H54 (cell line): ENCODE measurements around the gene WDPCP.
A peak's percentile ranks its signal among the peaks of the same experiment; 100 is the strongest.
"Not testable (repeated sequence)": the region's sequence is repeated elsewhere in the genome, so short reads cannot be mapped to it uniquely, and the experiment has no call there.

Experiments used
- DNase-seq: peaks from one replicate; pipeline ENCODE4 v3.0.0; 2011; ENCODE audit warnings: low spot score, mixed read lengths; ENCODE audit not compliant: insufficient read length
- FAIRE-seq: peaks from 3 replicates; lab custom pipeline; 2011; peaks lifted over from hg19 to GRCh38; lab: Jason Lieb, UNC
- POLR2A ChIP-seq: IDR thresholded peaks from 2 replicates; pipeline ENCODE4 v1.6.1; 2011; ENCODE audit warnings: low read depth, mild to moderate bottlenecking, low read length

Gene WDPCP

DNA sequence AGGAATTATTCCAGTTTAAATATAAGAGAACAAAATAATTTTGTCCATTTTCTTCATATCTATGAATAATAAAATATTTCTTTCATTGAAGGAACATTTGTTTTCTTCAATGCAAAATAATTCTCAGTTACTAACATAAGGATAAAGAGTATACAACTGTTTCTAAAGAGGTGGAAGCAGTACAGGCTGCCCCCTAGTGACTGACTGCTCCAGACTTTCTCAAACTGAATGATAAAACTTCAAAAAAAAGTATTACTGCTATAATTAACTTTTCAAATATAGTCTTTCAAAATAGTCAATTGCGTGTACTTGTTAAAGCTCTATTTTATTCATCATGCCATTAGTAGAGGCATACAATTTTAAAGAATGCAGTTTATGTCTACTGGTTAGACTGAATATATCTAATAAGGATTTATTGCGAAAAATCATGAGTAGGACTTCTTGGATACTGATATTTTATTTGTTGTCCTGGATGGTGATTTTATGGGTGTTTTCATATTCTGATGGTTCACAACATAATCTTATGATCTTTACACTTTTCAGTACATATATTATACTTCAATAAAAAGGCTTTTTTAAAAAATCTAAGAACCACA is 100.1 kb downstream of the WDPCP start:
- DNase-seq: no peak
- no peak for TF ChIP-seq POLR2A
- no peak for FAIRE-seq

DNA sequence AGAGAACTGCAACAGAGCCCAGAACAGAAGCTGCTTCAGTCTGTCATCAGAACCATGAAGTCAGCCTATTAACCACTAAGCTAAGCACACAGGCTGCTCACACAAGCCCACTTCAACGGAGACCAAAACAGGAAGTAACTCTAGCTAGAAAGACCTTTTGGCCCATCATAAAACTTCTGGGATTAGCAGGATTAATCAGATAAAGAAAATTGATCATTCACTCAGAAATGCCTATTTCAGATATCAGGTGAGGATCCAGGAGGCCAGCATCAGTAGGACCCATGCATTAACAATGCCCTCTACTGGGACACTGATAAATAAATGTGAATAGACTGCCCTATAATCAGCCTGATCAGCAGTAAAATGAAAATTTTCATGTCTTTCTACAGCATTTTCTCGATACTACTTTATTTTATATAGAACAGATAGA is 101.4 kb downstream of the WDPCP start:
- DNase-seq (no peak), FAIRE-seq (no peak)
- no peak for TF ChIP-seq POLR2A

DNA sequence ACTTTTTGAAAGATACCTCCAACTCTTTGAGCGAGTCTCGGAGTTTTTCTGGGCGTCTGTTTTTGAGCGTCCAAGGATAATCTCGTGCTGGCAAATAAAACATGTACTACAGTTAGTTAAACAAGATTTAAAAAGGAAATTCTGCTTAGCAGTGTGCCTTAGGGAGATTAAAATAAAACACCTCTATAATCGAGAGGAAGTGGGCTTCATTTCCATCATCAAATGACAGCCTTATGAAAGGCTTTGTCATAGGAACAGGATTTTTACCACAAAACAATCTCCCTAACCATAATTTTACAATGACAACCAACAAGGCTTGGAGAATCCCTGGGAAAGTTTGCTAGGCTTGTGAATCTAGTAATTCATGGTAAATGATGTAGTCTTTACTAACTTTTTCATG is 103.4 kb downstream of the WDPCP start:
- FAIRE-seq (no peak), DNase-seq (no peak)
- TF ChIP-seq POLR2A: no peak

DNA sequence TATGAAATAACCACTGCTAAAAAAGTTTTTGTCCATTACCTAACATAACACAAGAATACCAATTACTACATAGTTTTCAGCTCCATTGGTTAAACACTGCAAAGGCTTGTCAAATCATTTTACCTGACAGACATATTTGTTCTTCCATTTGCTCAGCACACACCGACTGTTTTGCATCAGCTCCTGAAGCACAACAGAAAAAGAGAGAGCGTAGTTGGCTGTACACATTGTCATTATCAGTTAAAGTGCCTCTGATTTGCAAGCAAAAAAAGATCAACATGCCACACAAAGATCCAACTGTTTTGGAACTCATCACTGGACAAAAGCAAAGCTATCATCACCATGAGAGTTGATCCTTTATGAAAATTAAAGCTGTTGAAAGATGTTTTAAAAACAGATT is 103.8 kb downstream of the WDPCP start:
- FAIRE-seq (no peak), DNase-seq (no peak)
- TF ChIP-seq POLR2A: no peak

DNA sequence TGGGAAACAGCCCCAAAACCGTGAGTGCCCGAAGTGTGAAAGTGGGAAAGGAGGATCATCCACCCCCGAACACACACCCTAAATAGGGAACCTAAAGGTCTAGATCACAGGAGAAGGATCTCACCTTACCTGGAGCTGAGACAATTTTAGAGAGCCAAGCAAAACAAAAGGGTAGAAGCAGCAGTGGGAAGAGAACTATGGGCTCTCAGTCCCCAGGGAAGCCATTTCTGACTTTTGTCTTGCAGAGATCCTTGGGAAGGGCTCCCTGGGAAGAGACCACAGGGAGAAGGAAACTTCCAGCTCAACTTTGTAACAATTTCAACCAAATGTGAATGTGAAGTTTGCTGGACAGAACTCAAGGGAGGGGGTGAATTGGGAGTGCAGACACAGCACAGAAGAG is 110.6 kb downstream of the WDPCP start:
- FAIRE-seq (no peak), DNase-seq (no peak)
- TF ChIP-seq POLR2A: no peak

DNA sequence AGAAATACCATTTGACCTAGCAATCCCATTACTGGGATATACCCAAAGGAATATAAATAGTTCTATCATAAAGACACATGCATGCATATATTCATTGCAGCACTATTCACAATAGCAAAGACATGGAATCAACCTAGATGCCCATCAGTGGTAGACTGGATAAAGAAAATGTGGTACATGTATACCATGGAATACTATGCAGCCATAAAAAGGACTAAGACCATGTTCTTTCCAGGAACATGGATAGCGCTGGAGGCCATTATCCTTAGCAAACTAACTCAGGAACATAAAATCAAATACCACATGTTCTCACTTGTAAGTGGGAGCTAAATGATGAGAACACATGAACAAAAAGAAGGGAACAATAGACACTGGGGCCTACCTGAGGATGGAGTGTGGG is 119.0 kb downstream of the WDPCP start:
- DNase-seq, FAIRE-seq: not testable (repeated sequence)

DNA sequence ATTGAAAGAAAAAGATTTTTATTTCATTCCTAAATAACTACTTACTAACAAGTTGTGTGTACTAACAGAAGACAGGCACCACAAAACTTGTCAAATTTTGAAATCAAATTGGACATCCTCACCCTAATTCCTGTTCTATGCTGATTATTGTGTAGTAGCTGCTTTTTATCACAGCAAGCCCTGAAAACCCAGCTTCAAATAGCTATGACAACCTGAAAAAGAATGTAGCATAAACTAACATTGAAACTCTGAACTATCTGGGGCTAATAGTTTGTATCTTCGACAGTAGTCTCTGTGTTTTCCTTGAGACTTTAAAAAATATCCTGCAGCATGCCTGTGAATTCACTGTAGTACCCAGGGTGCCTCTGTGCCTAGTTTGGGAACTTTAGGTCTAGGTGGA is 122.6 kb downstream of the WDPCP start:
- no peak for FAIRE-seq
- DNase-seq: no peak
- no peak for TF ChIP-seq POLR2A

DNA sequence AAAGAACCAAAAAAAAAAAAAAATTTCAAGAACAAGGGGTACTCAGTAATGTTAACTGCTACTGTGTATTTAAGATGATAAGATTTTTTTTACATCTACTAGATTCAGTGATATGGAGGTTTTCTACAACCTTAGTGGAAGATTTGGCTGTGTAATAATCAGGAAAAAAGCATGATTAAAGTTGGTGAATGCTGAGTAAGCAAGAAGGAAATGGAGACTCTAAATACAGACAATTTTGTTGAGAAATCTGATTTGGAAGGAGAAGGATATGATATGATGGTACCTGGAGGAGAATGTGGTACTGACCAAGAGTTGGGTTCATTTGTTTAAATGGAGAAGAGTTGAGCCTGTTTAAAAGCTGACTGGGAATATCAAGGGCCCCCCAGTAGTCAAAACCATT is 125.1 kb downstream of the WDPCP start:
- no peak for TF ChIP-seq POLR2A
- FAIRE-seq: no peak
- DNase-seq: no peak

DNA sequence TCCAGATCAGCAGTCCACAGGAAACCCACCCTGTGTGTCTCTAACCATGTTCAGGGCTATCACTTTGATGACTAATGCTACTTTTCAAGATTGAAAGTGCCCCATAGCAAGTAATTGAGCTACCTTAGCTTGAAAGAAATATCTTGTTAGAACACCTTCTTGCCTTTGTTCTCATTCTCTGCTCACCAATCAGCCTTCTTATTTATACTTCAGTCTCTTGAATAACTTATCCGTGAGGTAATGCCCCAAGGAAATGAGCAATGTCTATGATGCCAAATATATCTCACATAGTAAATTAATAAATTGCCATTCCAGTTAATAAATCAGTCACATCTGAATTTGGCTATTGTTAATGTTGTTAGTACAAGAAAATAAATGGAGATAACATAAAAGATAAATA is 141.6 kb downstream of the WDPCP start:
- TF ChIP-seq POLR2A: no peak
- DNase-seq (no peak), FAIRE-seq (no peak)

DNA sequence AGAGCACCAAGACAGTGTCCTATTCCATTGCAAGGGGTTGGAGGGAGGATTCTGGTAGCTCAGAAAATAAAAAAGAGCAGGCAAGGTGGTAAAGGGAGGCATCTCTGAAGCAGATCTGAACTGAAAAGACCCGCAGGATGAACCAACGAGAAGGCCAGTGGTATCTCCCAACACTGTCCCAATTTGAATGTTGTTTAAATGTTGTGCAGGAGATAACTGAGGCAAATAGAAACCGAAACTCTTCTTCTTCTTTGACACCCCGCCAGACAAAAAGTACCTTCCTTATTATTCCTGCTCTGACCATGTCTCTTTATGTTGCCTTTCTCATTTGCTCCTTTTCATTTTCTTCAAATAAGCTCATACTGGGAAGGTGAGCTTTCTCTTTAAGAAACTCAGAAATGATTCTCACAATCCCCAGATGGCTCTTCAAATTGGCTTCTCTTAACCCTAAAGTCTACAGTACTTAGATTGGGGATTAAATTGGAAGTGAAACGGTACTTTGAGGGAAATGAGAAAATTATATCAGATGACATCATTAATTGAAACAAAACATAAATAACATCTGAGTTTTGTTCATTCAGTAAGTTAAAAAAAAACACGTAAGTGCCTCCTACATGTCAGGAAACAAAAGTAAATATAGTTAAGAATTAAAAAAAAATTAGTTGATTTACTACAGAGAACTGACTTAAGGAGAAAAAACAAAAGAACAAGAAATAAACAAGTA is 143.6 kb downstream of the WDPCP start:
- DNase-seq (no peak), FAIRE-seq (no peak)
- no peak for TF ChIP-seq POLR2A

DNA sequence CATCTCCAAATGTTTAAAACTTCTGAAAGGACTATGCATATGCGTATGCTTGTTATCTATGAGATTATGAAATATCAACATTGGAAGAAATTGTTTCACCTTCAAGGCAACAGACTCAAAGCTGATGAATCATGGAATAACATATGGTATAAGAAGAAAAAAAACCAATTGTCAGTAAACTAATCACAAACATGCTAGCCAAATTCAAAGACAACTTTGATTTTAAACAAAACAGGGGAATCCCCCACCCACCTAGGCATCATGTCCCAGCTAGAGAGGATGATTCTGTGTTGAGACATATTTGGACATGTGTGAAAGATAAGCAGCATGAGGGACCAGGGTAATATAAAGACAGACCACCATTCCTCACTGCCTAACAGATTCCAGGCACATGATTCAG is 147.7 kb downstream of the WDPCP start:
- no peak for TF ChIP-seq POLR2A
- DNase-seq (no peak), FAIRE-seq (no peak)

DNA sequence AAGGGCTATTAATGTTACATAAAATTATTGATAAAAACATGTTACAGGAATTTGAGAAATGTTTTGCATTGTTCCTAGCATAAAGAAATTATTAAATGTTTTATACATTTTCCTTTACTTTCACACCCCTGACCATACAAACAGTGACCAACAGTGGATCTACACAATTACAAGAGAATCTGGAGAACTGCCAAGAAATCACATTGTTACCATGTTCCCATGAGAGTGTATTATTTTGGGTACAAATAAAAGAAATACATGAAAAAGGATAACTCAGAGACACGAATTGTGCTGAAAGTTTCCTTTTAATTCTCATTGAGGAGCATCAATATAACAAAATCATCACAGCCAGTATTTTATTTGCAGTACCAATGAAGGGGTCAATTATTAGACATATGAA is 150.1 kb downstream of the WDPCP start:
- TF ChIP-seq POLR2A: no peak
- DNase-seq (no peak), FAIRE-seq (no peak)

DNA sequence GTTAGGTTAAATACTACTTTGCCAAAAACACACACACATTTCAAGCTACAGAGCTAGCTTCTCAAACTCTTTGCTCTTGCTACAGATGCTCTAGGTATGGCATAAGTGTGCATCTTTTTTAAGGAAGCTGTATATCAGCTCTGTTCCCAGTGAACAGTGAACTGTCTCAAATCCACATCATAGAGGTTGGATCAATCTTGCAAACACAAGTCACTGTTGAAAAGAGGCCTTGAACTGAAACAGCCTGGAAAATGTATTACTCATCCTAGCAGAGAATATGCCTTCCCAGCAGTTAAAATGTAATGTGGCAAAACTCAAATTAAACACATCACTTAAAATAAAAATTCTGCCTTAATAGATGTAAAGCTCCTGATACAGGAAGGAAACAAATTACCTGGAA is 151.8 kb downstream of the WDPCP start:
- TF ChIP-seq POLR2A: no peak
- FAIRE-seq (peak; percentile 6), DNase-seq (no peak)

DNA sequence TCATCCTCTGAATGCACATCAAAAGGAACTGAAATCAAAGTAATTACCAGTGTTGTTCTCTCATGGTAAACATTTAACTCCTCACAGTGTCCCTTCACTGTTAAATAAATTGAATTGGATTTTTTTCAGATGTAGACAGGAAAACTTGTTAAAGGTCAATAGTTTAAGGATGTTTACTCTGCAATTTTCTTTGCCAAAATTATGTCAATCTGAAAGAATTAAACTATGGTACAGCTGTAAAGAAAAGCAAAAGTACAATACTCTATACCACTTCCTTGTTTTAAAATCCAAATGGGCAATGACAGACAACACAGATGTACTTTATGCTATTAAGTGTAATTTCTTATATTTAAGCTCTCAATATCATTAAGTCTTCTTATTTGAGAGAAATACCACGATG is 153.2 kb downstream of the WDPCP start:
- TF ChIP-seq POLR2A: no peak
- FAIRE-seq (no peak), DNase-seq (no peak)

DNA sequence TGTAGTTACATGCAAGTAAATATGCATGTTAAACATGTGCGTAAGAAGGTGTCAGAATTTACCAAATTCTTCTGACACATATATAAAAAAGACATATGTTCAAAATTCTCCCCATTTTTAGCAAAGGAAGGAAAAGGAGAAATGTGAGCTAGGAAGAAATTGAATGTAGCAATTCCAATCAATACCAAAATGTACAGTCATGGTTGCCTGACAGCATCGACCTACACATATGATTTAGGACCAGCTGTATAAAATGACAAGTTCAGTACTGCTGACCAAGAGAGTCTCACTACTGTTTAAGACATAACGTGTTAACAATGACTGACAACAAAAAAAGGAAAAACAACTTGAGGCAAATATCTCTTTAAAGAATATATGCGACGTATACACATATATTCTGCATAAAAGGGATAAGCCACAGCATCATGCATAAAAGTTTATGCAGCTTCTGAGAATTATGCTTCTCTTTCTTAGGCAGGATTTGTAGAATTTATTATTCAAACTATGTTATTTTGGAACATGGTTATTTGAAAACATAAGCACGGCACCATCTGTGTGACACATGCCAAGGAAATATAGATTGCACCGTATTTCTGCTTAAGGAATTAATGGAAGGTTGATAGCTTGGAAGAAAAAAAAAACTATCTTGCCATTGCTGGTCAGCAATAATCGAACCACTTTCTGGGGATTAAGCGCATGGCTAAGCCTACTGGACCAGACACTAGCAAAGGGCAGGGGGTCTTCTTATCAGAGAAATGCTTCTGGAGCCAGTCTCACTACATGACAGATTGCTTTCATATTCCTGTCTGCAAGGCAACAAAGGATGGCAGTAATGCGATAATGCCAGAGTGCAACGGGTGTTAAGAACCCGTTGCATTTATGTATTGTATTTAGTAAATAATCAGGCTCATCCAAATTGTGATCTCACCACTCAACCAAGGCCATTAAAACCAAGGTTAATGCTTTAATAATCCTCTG is 154.0 kb downstream of the WDPCP start:
- no peak for FAIRE-seq
- no peak for TF ChIP-seq POLR2A
- DNase-seq: no peak
